ENCODE results near the gene DLEC1.
A peak's percentile ranks its signal among the peaks of the same experiment; 100 is the strongest.
"Not testable (repeated sequence)": the region's sequence is repeated elsewhere in the genome, so short reads cannot be mapped to it uniquely, and the experiment has no call there.

The DLEC1 gene

DNA sequence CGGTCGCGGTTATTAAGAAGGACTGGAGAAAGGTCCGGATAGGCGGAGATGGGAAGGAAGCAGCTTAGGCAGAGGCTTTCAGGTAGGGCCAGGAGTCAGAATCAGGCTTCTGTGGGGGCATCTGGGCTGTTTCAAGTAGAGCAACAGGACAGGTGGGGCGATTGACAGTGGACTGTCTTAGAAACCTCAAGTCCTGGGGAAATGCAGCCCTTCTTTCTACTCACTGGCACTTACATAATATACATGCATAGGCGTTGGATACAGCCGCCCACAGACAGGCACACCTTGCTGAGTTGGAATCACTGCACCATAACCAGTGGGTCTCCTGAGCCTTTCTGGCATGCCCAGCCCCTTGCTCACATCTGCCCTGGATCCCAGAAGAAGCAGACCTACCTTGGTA lies 100.2 kb downstream of the DLEC1 start:
- DNase-seq, result peak in 1 of 5 experiments; percentile 24

GRCh38 chr3:38139652-38140051 lies 100.6 kb downstream of the DLEC1 start:
- no peak for DNase-seq

DNA sequence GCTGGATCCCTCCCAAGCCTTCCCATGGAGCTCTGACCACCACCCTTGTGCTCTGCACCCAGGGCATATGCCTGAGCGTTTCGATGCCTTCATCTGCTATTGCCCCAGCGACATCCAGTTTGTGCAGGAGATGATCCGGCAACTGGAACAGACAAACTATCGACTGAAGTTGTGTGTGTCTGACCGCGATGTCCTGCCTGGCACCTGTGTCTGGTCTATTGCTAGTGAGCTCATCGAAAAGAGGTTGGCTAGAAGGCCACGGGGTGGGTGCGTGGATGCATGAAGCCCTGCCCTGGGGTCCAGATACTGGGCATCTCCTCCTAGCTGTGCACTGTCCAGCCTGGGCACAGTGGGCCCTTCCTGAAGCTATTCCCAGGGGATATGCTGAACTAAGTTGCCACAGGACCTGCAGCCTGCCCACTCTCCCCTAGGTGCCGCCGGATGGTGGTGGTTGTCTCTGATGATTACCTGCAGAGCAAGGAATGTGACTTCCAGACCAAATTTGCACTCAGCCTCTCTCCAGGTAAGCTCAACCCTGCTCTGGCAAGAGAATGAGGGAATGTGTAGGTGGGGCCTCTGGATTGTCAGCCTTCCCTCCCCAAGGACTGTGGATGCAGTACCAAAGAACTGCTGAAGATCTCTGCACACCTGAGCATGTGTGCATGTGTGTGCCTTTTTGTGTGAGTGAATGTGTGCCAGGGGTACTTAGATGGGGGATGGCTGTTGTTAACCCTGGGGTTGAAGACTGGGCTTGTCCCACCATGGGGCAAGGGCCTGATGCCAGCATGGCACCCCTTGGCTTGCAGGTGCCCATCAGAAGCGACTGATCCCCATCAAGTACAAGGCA lies 101.5 kb downstream of the DLEC1 start:
- DNase-seq, result no peak

- DNase-seq, result no peak
Measured at GRCh38 chr3:38141173-38141951, 102.4 kb downstream of the DLEC1 start.

- DNase-seq, result no peak
Measured at GRCh38 chr3:38141952-38142273, 102.9 kb downstream of the DLEC1 start.

GRCh38 chr3:38142959-38143358 lies 104.0 kb downstream of the DLEC1 start:
- no peak for DNase-seq

- DNase-seq, result no peak
Measured at GRCh38 chr3:38143511-38143910, 104.5 kb downstream of the DLEC1 start.

DNA sequence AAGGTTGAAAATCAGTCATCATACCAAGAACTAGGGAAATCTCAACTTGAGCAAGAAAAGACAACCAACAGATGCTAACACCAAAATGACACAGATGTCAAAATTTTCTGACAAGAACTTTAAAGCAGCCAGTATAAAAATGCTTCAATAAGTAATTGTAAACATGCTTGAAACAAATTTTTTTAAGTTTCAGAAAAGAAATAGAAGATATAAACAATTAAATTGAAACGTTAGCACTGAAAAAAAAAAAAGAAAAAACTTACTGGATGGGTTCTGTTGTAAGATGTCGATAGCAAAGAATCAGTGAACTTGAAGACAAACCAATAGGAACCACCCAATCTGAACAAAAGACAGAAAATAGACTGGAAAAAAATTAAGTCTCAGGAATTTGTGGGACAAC lies 107.5 kb downstream of the DLEC1 start:
- no peak for DNase-seq

DNA sequence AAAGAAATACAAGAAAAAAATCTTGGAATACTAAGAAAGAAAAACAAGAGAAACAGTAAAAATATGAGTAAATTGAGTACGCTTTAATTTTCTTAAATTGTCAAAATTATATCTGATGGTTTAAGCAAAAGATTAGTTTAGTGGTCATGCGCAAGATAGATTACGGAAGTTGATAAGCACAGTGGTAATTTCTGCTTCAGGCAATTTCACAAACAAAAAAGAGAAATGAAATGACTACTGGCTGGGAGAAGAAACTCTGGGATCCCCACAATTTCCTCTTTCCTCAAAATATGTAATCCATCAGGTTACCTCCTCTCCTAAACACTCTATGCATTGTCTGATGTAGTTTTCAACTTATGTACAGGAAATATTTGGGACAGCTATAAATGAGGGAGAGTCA lies 108.4 kb downstream of the DLEC1 start:
- no peak for DNase-seq

GRCh38 chr3:38148311-38148882 lies 109.4 kb downstream of the DLEC1 start:
- no peak for DNase-seq

GRCh38 chr3:38149708-38150107 lies 110.7 kb downstream of the DLEC1 start:
- no peak for DNase-seq

DNA sequence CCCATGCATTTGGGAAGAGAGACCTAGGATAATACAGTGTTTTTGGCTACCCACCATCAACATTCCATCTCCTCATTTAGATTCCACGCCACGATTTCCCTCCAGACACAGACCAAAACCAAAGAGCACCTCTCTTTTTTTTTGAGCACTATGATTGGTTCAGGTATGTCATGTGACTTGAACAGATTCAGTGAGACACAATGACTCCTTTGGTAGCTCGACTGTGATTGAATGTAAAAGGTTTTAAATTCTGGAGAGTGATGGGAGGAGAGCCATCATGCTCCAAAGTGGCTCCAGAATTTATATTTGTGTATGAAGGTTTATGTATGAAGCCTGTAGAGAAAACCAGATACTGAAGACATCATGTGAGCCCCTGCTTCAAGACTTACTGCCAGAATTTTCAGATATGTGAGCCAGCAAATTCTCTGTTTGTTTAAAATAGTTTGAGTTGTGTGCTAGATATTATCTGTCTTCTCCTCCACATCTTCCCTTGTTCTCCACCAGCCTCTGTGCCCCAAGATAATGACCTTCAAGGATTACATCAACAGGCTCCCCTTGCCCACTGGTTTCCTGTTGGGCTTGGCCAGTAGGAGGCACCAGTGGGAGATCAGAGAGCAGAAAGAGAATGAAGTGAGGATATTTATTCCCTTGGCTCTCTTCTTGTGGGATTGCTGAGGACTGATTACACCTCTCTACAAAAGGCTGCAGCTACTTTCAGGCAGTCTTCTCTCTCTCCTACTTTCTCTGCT lies 111.9 kb downstream of the DLEC1 start:
- no peak for DNase-seq

- DNase-seq, result peak in 2 of 5 experiments; percentile 27 to 87
Measured at GRCh38 chr3:38151667-38152265, 112.8 kb downstream of the DLEC1 start.

- no peak for DNase-seq
Measured at GRCh38 chr3:38152609-38153008, 113.6 kb downstream of the DLEC1 start.

DNA sequence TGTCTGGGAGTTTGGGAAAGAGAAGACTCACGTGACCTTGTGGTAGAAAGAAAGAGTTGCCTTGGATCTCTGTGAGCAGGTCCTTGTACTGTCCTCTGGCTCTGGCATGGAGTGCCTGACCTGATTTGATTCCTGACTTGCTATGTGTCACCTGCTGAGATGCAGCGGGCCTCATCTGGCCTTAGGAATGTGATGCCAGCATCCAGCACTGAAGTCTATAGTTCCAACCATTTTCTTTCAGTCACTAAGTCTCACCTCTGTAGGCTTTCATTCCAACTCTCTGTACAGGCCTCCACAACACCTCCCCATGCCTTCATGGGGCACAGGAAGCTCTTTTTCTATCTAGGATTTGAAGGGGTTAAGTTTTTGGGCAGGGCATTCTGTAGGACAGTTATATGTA lies 114.2 kb downstream of the DLEC1 start:
- DNase-seq, result no peak

DNA sequence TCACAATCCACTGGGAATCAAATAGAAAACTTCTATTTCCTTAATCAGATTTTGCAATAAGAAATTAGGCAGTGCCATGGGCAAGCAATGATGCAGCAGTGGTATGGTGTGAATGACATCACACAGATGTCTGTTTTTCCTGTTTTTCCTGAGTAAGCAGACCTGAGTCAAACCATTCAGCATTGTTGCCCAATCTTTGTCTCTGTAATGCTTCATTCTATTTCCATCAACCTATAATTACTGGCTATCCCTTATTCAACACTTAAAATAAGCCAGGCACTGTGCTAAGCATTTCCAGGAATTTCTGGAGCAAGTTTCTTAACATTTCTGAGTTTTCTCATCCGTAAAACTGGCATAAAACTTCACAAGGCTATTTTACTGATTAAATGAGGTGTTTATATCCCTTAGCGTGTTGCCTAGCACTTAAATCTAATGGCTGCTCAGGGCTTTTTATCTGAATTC lies 115.1 kb downstream of the DLEC1 start:
- no peak for DNase-seq

DNA sequence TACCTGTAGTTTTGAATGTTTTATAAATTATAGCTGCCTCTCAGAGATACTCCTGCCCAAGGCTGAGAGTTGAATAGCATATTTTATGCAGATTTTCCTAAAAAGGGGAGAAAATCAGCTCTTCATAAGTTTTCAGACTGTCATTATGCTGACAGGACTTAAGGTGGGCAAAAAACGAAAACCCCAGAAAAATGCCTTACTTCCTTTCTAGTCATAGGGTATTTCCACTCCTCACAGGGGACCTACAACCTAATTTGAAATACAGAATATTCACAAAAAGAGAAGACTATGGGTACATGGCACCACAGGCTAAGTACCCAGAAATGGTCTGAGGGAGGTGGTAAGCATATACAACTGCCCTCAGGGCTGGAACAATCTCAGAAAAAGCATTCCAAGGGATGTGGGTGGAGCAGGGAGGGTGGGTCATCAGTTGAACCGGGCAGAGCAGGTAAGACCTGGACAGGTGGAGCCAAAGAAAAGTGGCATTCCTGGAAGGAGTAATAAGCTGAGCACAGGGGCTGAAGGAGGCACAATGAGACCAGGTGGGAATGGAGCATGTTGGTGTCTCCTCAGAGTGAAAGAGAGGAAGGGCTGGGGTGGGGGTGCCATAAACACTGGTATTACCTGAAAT lies 115.7 kb downstream of the DLEC1 start:
- DNase-seq, result no peak

- no peak for DNase-seq
Measured at GRCh38 chr3:38155825-38156224, 116.8 kb downstream of the DLEC1 start.

DNA sequence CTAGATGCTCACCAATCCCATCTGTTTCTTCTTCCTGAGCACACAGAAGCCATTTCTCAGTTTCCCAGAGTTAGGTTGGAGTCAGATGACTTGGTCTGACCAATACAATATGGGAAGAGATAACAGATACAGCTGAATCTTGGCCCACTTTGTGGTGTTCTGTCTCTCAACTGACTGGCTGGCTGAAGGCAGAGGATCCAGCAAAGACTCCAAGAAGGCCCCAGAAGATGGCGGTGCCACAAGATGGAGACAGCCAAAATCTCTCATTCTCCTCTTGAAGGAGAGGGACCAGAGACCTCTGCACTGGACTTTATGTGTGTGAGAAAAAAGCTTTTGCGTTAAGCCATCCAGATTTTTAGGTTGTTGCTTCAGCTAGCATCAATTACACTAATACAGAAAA lies 118.1 kb downstream of the DLEC1 start:
- DNase-seq, result no peak

DNA sequence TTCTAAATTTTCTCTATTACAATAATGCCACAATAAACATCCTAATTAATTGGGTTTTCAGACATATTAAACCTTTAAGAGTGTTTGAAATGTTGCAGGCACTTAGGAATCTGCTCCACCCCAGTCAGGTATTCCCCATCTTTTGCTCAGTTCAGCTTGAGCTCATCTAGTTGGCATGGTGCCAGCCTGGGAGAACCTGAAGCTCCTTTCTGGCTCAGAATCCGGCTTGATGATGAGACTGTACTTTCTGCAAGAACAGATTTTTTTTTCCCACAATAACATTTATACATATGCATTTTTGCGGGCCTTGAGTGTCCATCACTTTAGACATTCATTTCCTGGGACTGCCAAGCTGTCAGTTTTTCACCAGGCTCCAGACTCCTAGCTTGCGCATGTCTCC lies 118.6 kb downstream of the DLEC1 start:
- no peak for DNase-seq

DNA sequence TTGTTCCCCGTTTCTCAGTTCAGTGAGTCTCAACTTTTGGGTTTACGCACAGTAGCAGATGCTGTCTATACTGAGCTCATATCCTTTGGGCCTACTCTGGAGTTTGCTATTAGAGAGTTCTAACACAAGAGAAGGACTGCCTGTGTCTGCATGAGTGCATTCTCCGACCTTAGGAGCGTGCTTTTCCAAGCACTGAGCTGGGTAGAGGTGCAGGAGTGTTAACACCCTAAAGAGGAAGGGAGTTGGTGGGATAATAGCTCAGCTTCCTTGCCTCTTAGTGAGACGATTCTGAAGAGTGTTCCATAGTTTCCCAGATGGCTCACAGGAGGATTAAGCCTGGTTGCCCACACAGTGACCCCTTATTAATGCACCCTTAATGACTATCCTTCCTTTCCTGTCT lies 119.5 kb downstream of the DLEC1 start:
- no peak for DNase-seq

- DNase-seq, result not testable (repeated sequence)
Measured at GRCh38 chr3:38160704-38161103, 121.7 kb downstream of the DLEC1 start.
